OCI-LY1 (cell line): Measurements from ENCODE around the gene ZFP57.

Experiments
- CTCF ChIP-seq: fragments of 200-600 bp; sonication (generic), shearing (Covaris generic); IDR thresholded peaks from 2 replicates; pipeline ENCODE4 v1.5.1; 2017; ENCODE audit warnings: mild to moderate bottlenecking, antibody characterized with exemption, low read length, moderate library complexity, mixed read lengths
- EZH2 ChIP-seq: fragments of 200-600 bp; sonication (generic), shearing (Covaris generic); IDR thresholded peaks from 2 replicates; pipeline ENCODE4 v1.8.0; 2017; ENCODE audit warnings: borderline replicate concordance, mixed run types, mild to moderate bottlenecking, antibody characterized with exemption, low read length, moderate library complexity, mixed read lengths

- TF ChIP-seq EZH2 (no peak), CTCF (no peak)
These were observed 43.7 kb downstream of the ZFP57 start for GRCh38 chr6:29637247-29637646.
